HG02970 (cell line): Measurements from ENCODE around the gene COG2.
A peak's percentile ranks its signal among the peaks of the same experiment; 100 is the strongest.
"Not testable (repeated sequence)": the region's sequence is repeated elsewhere in the genome, so short reads cannot be mapped to it uniquely, and the experiment has no call there.

Experiments
- ATAC-seq: cut with Tn5 transposase; IDR thresholded peaks from one replicate; pipeline ENCODE4 v1.9.1; 2021; ENCODE audit warnings: mild to moderate bottlenecking, moderate library complexity, moderate number of reproducible peaks; ENCODE audit not compliant: unreplicated experiment, low FRiP score

The COG2 gene, protein sequence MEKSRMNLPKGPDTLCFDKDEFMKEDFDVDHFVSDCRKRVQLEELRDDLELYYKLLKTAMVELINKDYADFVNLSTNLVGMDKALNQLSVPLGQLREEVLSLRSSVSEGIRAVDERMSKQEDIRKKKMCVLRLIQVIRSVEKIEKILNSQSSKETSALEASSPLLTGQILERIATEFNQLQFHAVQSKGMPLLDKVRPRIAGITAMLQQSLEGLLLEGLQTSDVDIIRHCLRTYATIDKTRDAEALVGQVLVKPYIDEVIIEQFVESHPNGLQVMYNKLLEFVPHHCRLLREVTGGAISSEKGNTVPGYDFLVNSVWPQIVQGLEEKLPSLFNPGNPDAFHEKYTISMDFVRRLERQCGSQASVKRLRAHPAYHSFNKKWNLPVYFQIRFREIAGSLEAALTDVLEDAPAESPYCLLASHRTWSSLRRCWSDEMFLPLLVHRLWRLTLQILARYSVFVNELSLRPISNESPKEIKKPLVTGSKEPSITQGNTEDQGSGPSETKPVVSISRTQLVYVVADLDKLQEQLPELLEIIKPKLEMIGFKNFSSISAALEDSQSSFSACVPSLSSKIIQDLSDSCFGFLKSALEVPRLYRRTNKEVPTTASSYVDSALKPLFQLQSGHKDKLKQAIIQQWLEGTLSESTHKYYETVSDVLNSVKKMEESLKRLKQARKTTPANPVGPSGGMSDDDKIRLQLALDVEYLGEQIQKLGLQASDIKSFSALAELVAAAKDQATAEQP

DNA sequence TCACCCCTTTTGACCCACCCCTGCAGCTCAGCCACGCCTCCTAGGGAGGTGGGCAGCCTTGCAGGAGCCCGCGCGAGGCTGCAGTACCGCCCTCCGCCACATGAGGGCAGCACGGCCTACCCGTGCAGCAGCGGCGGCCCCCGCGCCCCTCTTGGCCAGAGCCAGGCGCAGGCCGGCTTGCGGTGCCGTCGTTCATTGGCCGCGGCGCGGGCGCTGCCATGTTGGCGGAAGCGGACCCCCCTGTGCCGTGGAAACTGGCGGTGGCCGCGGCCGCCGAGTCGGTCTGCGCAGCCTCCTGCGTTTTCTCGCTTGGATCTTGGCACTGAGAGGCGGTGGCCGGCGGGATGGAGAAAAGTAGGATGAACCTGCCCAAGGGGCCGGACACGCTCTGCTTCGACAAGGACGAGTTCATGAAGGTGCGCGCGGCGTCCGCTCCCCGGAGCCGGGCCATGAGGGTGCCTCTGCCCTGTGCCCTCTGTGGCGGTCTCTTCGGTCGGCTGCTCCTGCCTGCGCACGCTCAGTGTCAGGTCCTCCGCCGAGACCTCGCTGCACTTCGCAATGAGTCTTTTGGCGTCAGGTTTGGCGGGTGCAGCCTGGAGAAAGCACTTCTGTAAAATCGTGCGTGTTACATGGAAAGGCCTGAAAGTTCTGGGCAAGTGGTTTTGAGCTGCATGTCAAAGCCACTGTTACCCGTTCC, at the start of gene COG2:
Gene COG2 (plus strand): TSS at position 219 of the 697 bp plus-strand sequence. CDS start 126 bp downstream, at position 345.
- peak; percentile 99 for ATAC-seq

DNA sequence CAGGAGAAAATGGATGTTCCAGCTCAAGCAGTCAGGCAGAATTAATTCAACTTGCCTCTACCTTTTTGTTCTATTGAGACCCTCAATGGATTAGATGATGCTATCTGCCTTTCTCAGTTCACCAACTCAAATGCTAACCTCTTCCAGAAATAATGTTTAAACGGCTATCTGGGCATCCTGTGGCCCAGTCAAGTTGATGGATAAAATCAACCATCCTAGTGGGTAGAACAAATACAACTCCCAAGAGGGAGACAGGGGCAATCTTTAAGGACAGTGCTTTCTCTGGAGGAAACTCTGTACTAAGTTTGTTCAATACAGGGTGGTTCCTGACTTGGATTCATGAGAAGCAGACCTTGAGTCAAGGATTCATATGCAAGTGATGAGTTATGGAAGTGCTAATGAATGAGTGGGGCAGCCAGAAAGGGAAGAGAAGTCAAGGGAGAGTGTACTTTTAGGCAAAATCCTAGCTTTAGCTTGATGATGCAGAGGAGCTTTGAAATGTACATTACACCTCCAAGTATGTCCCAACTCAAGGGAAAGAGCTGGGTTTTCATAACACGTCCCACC, 49.4 kb upstream of the COG2 start:
- ATAC-seq = no peak

DNA sequence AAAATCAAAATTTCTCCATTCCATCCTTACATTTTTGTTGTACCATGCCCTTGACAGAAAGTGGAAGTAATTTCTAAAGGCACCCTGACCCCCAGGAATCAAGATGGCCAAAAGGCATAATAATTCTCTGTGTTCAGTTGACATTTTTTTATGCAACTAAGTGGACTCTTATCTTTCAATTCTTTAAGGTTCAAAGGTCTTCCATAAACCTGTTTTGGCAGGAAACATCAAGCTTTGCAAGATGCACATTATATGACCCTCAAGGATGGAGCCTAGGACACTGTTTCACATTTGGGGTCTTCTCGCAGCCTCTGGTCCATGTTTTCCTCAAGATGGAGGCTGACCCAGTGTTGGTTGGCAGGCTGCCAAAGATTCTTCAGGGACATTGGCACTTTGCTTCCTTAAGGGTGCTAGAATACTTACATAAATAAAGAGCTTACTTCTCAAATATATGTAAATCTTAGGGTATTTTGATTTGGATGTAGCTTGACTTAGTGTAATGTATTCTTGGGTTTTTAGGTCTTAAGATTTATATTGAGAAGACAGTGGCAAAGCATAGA, 48.0 kb upstream of the COG2 start:
- no peak for ATAC-seq

DNA sequence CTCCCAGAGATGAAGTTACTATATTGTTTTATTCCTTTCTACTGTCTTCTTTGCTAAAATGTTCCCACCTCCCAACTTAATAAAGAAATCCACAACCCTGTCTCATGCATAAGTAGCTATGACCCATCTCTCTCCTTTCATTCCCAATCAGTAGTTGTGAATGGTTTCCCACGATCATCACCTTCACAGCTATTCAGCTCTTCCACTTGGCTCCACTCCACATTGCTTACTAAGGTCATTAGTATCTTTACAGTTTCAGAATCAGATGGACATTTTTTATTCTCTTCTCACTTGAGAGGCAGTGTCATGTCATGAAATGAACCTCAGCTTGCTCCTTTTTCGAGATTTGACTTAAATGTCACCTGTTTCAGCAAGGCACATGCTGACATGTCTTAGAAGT, 47.1 kb upstream of the COG2 start:
- ATAC-seq = no peak

DNA sequence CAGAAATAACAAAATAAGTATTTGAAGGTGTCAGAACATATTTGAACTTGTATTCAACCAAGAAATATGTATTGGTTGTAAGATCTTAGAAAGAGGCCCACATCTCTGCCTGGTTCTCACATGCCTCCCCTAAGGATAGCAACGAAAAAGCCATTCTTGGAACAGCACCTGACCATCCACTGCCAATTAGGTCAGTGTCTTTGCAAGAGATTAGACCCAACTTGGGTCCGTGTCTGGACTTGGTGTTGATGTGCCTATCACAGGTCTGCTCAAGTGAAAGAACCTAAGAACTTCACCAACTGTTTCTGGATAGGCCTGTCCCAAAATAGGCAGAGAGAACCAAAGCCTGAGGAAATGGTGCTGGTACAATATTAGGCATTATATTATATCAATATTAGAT, 46.0 kb upstream of the COG2 start:
- no peak for ATAC-seq

DNA sequence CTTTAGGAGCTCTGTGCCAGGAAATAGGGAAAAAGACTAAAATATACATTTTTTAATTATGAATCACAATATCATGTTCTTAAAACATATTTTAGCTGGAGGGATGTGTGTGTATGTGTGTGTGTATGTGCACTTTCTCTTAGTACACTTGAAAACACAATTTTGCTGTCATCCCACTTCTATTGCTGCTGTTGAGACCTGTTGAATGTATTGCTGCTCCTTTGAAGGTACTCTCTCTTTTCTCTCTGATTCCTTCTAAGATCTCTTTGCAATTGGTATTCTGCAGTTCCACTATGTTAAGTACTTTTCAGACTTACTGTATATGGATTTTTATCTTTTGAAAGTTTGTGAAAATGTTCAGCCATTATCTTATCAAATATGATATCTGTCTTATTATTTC, 43.5 kb upstream of the COG2 start:
- no peak for ATAC-seq

DNA sequence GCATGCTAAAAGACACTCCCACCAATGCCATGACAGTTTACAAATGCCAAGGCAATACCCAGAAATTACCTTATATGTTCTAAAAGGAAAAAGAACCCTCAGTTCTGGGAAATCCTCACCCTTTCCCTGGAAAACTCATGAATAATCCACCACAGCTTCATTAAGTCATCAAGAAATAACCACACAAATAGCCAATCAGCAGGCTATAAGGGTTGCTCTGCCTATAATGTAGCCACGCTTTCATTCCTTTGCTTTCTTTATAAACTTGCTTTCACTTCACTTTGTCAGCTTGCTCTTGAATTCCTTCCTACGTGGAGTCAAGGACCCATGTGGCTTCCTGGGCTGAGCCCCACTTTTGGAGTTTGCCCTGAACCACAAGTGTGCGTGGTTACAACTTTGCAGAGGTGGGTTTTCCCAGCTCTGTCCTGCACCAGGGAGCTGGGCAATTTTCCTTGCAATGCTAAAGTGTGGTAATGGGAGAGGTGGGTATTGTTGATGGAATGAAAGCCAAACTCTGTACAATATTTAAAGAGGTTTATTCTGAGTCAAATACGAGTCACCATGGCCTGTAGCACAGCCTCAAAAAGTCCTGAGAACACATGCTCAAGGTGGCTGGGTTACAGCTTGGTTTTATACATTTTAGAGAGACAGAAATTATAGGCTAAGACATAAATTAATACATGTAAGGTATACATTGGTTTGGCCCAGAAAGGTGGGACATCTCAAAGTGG, 42.2 kb upstream of the COG2 start:
- ATAC-seq = no peak

DNA sequence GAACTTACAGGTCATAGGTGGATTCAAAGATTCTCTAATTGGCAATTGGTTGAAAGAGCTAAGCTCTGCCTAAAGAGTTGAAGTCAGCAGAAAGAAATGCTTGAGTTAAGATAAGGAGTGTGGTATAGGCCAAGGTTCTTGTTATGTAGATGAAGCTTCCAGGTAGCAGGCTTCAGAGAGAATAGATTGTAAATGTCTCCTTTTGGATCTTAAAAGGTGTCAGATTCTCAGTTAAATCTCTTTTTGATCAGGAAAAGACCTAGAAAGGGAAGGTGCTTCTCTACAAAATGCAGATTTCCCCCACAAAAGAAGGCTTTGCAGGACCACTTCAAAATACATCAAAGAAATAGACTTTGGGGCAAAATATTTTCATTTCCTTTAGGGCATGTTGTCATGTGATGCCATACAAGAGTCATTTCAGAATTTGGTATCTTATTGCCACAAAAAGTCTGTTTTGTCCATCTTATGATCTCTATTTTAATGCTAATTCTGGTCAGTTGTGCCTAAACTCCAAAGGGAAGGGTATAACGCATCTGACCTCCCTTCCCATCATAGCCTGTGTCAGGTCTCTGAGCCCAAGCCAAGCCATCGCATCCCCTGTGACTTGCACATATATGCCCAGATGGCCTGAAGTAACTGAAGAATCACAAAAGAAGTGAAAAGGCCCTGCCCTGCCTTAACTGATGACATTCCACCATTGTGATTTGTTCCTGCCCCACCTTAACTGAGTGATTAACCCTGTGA, 41.5 kb upstream of the COG2 start:
- ATAC-seq = not testable (repeated sequence)

DNA sequence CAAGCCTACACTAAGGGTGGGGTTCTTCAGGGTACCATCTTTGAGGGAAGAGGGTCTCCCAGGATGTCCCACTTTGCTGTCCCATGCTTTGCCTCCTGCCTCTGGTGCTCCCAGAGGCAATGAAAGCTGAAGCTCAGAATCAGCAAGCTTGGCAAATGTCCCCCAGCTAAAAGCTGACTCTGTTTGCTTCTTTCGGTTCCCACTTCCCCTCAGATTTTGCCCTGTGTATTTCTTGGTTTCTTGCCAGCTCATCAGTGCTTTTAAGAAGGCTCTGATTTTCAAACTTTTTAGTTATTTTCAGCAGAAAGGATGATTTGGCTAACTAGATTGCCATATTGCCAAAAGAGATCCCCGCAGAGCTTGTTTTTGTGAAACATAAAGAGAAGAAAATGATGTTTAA, 33.1 kb upstream of the COG2 start:
- no peak for ATAC-seq

DNA sequence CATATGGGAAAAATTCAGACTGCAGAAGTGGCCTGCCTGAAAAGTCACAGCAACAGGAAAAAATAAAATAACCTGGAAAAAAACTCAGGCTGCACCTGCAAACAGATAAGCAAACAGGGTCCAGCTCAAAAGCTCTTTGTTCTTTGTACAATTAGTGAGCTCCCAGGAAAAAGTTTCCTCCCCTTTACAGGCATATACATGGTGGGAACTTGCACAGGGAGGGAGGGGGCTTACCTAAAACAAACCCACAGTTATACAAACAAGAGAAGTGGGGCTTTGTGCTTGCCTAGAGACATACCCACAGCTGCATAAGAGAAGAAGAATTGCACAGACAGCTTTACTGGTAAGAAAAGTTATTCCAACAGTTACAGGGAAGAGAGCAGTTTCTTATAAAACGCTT, 31.7 kb upstream of the COG2 start:
- no peak for ATAC-seq

DNA sequence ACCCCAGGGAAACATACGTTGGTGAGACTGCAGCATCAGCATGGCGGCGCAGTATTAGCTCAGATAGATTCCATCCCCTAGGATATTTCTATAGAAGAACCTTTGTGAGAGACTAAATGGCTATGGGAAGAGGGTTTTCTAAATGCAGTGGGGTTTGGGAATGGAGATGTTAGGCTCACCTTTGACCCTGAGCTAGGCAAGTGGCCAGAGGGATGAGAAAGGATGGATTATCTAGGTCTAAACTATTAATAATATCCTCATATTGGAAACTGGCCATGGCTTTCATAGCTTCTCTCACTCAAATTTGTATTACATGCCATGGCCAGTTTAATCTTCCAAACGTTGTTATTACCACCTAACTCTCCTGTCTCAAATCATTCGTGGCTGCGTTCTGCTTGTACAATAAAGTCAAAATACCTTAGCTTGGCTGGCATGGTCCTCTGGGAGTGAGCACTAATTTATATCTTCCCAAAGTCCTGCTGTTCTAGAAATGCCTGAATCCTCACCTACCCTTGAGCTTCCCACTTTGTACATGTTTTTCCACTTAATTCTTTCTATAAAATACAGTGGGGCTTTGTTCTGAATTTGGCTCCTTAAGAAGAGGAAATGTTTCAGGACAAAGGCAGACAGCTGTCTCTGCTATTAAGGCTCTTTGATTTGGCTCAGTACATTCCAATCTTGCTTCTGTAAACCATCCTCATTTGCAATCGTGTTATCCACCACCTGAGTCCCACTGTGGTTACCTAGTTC, 31.0 kb upstream of the COG2 start:
- no peak for ATAC-seq

DNA sequence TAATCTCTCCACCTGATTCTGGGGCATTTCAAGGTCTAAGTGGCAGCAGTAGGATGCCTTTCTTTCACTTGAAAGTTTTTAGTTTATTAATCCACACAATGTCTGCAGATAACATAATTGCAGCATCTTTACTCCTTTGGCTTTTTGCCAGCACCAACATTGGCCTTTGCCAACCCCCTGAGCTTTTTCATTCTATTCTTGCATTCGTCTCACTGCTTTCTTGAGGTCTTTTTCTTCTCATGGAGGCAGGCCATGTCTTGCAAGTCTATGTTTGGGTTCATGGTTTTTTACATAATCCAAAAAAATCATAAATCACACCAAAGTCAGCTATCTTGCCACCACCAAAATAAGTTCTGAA, 30.4 kb upstream of the COG2 start:
- ATAC-seq = no peak

DNA sequence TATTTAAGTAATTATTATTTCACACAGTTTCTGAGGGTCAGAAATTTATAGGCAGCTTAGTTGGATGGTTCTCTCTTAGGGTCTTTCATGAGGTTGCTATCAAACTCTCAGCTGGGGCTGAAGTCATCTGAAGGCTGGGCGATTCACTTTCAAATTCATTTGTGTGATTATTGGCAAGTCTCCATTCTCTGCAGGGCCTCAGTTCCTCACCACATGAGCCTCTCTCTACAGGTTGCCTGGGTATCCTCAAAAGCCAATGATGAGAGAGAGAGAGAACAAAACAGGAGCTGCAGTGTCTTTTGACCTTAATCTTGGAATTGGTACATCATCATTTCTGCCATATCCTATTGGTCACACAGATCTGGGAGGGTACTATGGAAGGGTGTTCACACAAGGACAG, 29.6 kb upstream of the COG2 start:
- ATAC-seq = no peak

DNA sequence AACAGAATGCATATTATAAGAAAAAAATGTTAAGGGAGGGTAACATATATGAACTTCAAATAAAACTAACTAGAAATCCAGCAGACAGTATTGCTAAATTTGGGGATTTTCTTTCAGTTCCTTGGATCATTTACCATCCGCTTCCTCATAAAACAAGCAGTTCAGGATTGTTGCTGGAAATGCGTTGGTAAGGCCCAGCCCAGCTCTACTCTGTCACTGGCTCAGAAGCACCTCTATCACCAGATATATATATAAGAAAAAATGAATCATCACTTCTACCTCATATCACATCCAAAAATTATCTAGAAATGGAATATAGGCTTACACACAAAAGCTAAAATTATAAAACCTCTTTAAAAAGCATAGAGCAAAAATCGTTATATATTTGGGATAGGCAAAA, 28.2 kb upstream of the COG2 start:
- ATAC-seq = no peak

DNA sequence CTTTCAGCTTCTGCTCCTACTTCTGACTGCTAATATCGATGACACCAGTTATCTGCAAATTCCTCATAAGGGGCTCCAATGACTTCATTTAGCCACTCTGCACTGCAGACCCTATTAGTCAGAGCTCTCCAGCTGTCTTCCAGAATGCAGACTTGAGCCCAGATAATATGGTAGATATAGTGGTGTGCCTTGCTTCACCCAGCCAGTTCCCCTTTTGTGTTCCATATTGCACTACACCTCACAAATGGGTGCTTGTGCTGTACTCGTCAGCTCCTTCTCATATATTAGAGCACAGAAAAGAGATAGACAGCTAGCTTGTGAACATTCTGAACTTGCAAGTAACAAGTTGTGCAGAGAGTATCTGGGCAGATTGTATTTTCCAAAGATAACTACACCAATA, 23.7 kb upstream of the COG2 start:
- ATAC-seq = no peak

DNA sequence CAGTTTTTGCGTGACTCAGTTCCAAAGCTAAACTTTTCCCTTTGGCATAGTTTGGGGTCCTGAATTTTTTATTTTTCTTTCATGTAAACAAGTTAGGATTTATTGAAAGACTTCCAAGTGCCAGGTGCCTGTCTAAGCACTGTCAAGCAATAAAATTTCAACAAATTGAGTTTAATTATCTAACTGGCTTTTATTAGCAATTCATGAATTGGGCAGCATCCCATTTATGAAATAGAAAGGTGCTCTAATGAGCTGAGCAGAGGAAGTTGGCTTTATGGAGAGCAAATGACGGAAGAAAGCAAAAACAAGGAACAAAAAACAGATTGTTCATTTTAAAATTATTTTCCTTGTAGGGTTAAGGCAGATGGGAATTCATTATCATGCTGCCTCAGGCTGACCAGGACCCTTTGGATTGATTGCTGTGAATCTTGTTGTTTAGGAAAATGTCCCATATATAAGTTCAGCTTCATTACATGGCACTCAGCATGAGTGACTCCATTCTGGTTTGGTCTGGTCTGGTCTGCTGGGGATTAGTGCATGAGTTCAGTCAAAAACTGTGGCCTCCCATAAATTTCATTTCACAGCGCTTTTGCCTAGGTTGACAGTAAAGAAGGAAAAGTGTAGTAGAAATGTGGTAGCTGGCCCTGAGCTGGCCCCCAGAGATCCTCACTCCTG, 21.5 kb upstream of the COG2 start:
- ATAC-seq = no peak

DNA sequence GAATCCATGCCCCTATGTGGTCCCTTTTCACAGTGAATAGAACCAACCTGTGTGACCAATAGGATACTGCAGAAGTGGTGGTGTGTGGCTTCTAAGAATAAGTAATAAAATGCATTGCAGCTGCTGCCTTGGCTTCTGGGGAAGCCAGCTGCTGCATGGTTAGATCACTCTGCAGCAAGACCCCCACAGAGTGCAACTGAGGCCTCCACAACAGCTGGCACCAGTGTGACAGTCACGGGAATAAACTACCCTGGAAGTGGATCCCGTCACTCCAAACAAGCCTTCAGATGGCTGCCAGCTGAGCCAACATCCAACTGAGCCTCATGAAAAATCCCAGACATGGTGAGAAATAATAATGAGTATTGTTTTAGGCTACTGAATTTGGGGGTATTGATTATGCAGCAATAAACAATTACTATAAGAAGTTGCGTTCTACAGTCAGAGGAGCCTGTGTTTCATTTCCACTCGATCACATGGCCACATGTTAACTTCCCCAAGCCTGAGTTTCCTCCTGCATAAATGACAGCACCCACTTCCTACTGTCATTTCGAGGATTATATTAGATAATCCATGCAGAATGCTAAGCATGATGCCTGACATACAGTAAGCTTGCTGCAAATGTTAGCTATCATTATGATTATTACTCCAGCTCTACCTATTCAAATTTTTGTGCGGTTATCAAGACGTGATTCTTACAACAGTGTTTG, 20.8 kb upstream of the COG2 start:
- no peak for ATAC-seq

DNA sequence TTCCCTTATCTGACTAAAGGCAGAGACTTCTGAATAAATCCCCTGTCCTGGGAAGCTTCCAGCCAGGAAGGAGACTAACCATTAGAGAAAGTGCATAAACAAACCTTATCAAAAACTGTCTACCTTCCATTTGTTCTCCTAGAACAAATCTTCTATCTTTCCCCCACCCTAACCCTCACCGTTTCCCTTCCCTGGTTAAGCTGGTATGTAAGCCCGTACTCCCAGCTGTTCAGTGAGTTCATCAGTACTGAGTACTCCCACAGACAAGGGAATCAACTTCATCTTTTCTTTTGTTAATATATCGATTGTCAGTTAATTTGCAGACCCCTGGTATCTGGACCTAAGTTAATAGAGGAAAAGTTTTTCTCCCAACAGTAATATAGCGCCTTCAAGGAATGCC, 20.1 kb upstream of the COG2 start:
- ATAC-seq = no peak
